Body of pancreas (tissue), 4 donors: Measurements from ENCODE around the gene MGP.

Source experiments
- CTCF ChIP-seq, 7 experiments: fragments of 450-650 bp in 4 of 7; fragments of 200-600 bp in 3 of 7; sonication (generic) in 3 of 7; IDR thresholded peaks; one replicate each; pipeline ENCODE4 v1.5.1; 2016 to 2019; ENCODE audit warnings: antibody characterized with exemption in 7 of 7
- POLR2A ChIP-seq, 3 donors: fragments of 450-650 bp; IDR thresholded peaks; one replicate each; pipeline ENCODE4 v1.6.1; 2016; ENCODE audit warnings: antibody characterized with exemption in 3 of 3, mild to moderate bottlenecking in 2 of 3

GRCh38 chr12:14833952-14834351 lies 51.7 kb downstream of the MGP start:
- TF ChIP-seq POLR2A (IDR thresholded peaks at IDR 0.05) (no peak), CTCF (IDR thresholded peaks at IDR 0.05) (no peak)
